Activated CD8-positive, alpha-beta memory T cell treated with anti-CD3 and anti-CD28 coated beads for 4 hours (primary cell): Measurements from ENCODE around the gene ERC1.
"Not testable (repeated sequence)": the region's sequence is repeated elsewhere in the genome, so short reads cannot be mapped to it uniquely, and the experiment has no call there.

Source experiments
- DNase-seq, 2 donors: peaks; one replicate each; pipeline ENCODE4 v3.0.0-alpha.2; 2020; ENCODE audit warnings: low read depth in 2 of 2

Gene ERC1

GRCh38 chr12:1319212-1319611 is 328.2 kb downstream of the ERC1 start:
- no peak for DNase-seq

GRCh38 chr12:1320021-1320420 is 329.0 kb downstream of the ERC1 start:
- no peak for DNase-seq

- DNase-seq: no peak
Measured at GRCh38 chr12:1322821-1323220, 331.8 kb downstream of the ERC1 start.

GRCh38 chr12:1324099-1324498 is 333.1 kb downstream of the ERC1 start:
- no peak for DNase-seq

GRCh38 chr12:1324910-1325309 is 333.9 kb downstream of the ERC1 start:
- no peak for DNase-seq

- no peak for DNase-seq
Measured at GRCh38 chr12:1325666-1326065, 334.6 kb downstream of the ERC1 start.

- DNase-seq: no peak
Measured at GRCh38 chr12:1326258-1326657, 335.2 kb downstream of the ERC1 start.

- DNase-seq: no peak
Measured at GRCh38 chr12:1328391-1328790, 337.4 kb downstream of the ERC1 start.

- DNase-seq: no peak
Measured at GRCh38 chr12:1329784-1330476, 338.9 kb downstream of the ERC1 start.

- DNase-seq: no peak
Measured at GRCh38 chr12:1330477-1330827, 339.4 kb downstream of the ERC1 start.

- no peak for DNase-seq
Measured at GRCh38 chr12:1332327-1332726, 341.3 kb downstream of the ERC1 start.

GRCh38 chr12:1338483-1339177 is 347.6 kb downstream of the ERC1 start:
- DNase-seq: no peak

- DNase-seq: not testable (repeated sequence)
Measured at GRCh38 chr12:1339178-1339541, 348.1 kb downstream of the ERC1 start.

GRCh38 chr12:1339618-1340319 is 348.7 kb downstream of the ERC1 start:
- no peak for DNase-seq

- DNase-seq: not testable (repeated sequence)
Measured at GRCh38 chr12:1341270-1341669, 350.2 kb downstream of the ERC1 start.

- no peak for DNase-seq
Measured at GRCh38 chr12:1343422-1343821, 352.4 kb downstream of the ERC1 start.

GRCh38 chr12:1344245-1344644 is 353.2 kb downstream of the ERC1 start:
- DNase-seq: no peak

- no peak for DNase-seq
Measured at GRCh38 chr12:1346126-1346525, 355.1 kb downstream of the ERC1 start.

GRCh38 chr12:1347294-1347693 is 356.3 kb downstream of the ERC1 start:
- no peak for DNase-seq

- no peak for DNase-seq
Measured at GRCh38 chr12:1348606-1349005, 357.6 kb downstream of the ERC1 start.

- DNase-seq: no peak
Measured at GRCh38 chr12:1350055-1350933, 359.3 kb downstream of the ERC1 start.

- no peak for DNase-seq
Measured at GRCh38 chr12:1350934-1351240, 359.9 kb downstream of the ERC1 start.
